Stimulated activated CD4-positive, alpha-beta T cell treated with anti-CD3 and anti-CD28 coated beads, Interleukin-1b, Interleukin-23, amount 100 ng/mL, for 1 hour (primary cell): ENCODE data around the gene VEZT.
"Not testable (repeated sequence)": the region's sequence is repeated elsewhere in the genome, so short reads cannot be mapped to it uniquely, and the experiment has no call there.

Source experiments
- DNase-seq, 2 donors: peaks; one replicate each; pipeline ENCODE4 v3.0.0-alpha.2; 2020; ENCODE audit warnings: low read depth in 2 of 2

The VEZT gene

DNA sequence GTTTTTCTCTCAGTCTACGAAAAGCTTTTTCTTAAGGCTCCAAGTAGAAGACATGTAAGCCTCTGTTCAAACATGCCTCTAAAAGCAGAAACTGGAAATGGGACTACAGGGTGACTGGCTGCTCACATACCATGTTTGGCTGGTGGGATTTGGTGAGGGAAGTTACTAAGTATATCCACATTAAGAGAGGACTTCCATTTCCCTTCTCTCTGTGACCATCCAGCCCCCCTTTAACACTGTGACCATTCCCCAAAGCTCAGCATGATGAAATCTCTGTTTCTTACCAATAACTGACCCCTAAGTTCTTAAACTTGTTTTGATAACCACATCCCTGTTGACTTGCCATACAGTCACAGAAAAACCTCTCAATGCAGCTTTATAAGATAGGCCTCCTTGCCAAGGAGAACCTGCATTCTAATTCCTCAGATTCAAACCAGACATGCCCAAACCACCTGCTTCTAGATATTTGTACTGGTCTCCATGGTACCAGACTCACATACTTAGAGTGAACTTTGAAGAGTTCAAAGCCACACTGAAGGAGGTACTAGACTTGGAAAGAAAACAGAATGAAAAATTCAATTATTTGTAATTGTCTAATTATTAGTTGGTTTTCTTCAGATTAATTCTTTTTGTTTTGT, 102.2 kb downstream of the VEZT start:
- no peak for DNase-seq

GRCh38 chr12:95321516-95322246, 104.1 kb downstream of the VEZT start:
- DNase-seq: no peak

DNA sequence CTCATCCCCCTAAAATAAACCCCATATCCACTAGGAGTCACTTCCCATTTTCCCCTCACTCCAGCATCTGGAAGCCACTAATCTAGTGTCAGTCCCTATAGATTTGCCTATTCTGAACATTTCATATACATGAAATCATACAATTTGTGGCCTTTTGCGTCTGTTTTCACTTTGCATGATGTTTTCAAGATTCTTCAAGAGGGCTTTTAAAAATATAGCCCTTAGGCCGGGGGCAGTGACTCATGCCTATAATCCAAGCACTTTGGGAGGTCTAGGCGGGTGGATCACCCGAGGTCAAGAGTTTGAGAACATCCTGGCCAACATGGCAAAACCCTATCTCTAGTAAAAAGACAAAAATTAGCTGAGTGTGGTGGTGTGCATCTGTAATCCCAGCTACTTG, 104.7 kb downstream of the VEZT start:
- DNase-seq: no peak

DNA sequence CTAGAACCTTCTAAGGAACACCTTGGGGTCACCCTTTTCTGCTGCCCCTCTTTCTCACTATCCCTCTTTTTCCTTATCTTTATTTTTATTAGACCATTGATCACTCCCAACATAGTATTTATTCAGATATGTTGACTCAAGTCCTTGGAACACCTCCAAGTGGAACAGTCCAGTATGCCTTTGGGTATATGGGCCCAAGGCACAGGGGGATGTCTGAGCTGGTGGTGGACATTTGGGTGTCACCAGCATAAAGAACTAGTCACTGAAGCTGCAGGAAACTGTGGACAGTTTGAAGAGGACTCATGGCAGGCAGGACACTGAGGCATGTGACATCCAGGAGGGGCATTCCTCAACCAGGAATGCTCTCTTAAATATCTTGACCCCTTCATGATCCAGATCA, 105.6 kb downstream of the VEZT start:
- no peak for DNase-seq

- DNase-seq: not testable (repeated sequence)
Observed at GRCh38 chr12:95324246-95324645, 106.6 kb downstream of the VEZT start.

GRCh38 chr12:95325501-95325900, 107.9 kb downstream of the VEZT start:
- DNase-seq: no peak

DNA sequence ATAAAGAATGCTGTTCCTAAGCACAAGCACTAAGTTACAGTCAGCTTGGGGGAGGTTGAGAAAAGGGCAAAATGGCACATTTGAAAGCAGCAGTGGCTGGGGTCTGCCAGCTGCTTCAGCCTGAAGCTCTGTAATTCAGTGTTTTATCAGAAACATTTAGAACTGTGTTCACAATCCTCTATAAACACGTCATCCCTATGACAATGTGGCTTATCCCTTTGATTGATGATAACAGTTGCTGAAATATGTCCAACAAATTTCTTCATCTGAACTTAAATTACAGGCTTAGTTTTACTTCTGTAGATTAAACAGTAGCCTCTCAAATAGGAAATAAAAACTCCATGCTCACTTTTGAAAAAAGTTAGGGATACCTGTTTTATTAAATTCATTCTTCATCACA, 108.8 kb downstream of the VEZT start:
- no peak for DNase-seq

DNA sequence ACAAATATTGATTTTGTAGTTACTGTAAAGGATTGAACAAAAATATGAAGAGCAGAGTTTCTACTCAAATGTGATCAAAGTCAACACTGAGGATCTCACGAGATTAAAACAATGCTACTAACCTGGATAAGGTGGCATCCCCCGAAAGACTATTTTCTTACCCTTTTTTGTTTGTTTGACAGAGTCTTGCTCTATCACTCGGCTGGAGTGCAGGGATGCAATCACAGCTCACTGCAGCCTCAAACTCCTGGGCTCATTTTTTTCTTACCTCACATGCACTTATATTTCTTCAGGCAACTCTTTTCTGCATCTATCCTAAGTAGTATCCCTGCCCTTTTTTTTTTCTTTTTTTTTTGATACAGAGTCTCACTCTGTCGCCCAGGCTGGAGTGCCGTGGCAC, 109.2 kb downstream of the VEZT start:
- DNase-seq: no peak

GRCh38 chr12:95328708-95329107, 111.1 kb downstream of the VEZT start:
- no peak for DNase-seq

DNA sequence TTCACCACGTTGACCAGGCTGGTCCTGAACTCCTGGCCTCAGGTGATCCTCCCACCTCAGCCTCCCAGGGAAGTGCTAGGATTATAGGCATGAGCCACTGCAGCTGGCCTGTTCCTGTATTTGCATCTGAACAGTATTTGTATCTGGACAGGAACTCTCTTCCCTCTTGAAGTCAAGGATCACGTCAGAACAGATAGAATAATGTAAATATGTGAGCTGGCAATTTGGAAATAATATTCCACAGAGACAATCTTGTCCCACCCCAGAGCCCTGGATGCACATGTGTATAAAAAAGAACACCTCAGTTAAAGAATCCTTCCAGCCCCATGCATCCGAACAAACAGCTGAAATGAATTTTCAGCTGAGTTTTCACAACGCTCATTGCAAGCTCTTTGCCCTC, 118.3 kb downstream of the VEZT start:
- no peak for DNase-seq

DNA sequence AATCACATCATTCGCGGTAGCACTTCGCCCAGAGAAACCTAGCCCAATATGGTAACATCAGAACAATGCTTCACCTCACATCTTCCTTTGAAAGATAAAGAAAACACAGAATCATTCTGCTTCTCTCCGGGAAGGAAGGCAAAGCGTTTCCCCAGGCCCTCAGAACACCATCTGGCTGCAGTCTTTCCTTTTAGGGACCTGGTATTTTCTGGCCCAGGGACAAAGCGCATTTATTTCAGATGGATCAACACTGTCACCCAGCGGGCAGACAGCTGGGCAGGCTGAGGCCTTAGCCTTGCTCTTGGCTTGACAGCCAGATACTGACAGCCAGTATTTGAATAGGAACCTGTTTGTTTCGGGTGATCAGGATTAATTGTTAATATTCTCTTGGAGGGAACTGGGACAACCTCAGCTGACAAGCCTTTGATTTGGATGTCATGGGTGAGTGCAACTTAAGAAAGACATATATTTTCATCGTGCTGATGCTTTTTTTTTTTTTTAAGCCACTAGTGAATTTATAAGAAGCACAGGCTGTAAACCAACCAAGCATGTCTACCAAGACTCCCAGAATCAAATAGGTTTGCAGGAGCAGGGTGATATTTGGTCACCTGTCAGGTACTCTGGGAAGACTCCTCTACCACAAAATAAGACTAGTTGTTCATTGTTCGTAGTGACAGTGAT, 118.9 kb downstream of the VEZT start:
- DNase-seq: no peak

- DNase-seq: no peak
Observed at GRCh38 chr12:95337146-95337545, 119.5 kb downstream of the VEZT start.

DNA sequence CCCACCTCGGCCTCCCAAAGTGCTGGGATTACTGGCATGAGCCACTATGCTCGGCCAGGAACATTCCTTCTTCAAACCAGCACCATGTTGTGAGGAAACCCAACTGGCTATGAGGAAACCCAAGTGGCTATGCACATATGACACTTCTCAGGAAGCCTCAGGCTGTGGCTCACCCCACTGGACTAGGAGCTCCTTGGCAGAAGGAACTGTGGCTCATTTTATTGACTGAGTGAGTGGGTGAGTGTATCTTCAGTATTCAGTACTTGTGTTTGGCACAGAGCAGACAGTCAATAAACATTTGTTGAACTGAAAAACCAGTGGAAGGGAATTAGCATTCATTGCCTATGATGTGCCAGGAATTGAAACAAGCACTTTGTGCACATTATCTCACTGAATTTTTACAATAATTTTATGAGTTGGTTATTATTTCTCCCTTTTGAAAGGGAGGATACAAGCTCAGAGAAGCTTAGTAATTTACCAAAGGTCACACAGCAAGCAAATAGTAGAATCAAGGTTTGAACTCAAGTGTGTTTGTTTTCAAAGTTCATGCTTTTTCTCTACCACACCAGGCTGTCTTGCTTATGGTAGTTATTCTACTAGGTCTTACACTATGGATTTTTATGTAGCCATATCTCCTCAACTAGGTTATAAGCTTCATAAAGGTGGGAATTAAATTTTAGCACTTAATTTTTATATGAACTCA, 121.6 kb downstream of the VEZT start:
- no peak for DNase-seq

- DNase-seq: no peak
Observed at GRCh38 chr12:95342008-95342407, 124.4 kb downstream of the VEZT start.

GRCh38 chr12:95343461-95344230, 126.0 kb downstream of the VEZT start:
- DNase-seq: no peak

DNA sequence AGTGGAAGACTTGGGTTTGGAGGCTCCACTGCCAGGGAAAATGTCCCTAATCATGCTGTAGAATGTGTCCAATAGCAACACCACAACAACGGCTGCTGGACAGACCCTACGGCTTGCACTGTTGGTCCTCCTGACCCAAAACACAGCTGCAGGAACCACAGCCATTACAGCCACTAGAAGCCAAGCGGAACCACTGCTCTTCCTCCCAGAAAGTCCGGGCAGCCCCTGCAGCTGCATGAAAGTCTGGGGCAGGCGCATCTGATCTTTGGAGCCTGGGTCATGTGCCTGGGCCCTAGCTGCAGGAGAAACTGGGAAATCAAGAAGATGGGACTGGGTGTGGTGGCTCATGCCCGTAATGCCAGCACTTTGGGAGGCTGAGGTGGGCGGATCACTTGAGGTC, 131.7 kb downstream of the VEZT start:
- DNase-seq: no peak

- no peak for DNase-seq
Observed at GRCh38 chr12:95351748-95352147, 134.1 kb downstream of the VEZT start.
